ENCODE data around the gene PTPN1.

The PTPN1 gene

GRCh38 chr20:50514750-50515149 lies 4.6 kb downstream of the PTPN1 start:
- H3K4me1 ChIP-seq (ENCODE audit: control insufficient read depth, insufficient read depth, low read length, unreplicated experiment), result peaks cover 64% of the 10 kb centered on the region
- H3K4me3 ChIP-seq (ENCODE audit: low read depth, low read length), result no peak overlapping the region

GRCh38 chr20:50515471-50516106 lies 5.4 kb downstream of the PTPN1 start:
- H2AFZ ChIP-seq (ENCODE audit: low read length, unreplicated experiment), result no peak overlapping the region
- peaks cover 71% of the 10 kb centered on the region for H3K4me1 ChIP-seq (ENCODE audit: control insufficient read depth, insufficient read depth, low read length, unreplicated experiment)
- 0 out of 2 replicates have a peak overlapping the region, but pooled peaks have one; percentile 3 for H3K27ac ChIP-seq (ENCODE audit: low read depth, low read length)
- H3K79me2 ChIP-seq (ENCODE audit: control insufficient read depth, insufficient read depth, low read length, unreplicated experiment), result peaks cover 99% of the 10 kb centered on the region
- H3K4me3 ChIP-seq (ENCODE audit: low read depth, low read length), result no peak overlapping the region
- H3K27me3 ChIP-seq (ENCODE audit: insufficient read depth, low read length), result no peaks in the 10 kb centered on the region
- no peaks in the 10 kb centered on the region for H3K36me3 ChIP-seq (ENCODE audit: insufficient read depth, low read length)

More at GRCh38 chr20:50514750-50515149, 4.6 kb downstream of the PTPN1 start:
- Histone ChIP-seq H3K79me2 (ENCODE audit: control insufficient read depth, insufficient read depth, low read length, unreplicated experiment) (peaks cover 96% of the 10 kb centered on the region), H3K27ac (ENCODE audit: low read depth, low read length) (peak overlapping the region; percentile 95), H3K27me3 (ENCODE audit: insufficient read depth, low read length) (no peaks in the 10 kb centered on the region), H3K36me3 (ENCODE audit: insufficient read depth, low read length) (no peaks in the 10 kb centered on the region), H2AFZ (ENCODE audit: low read length, unreplicated experiment) (no peak overlapping the region)

GRCh38 chr20:50516180-50516934 lies 6.2 kb downstream of the PTPN1 start:
- no peak overlapping the region for H2AFZ ChIP-seq (ENCODE audit: low read length, unreplicated experiment)
- no peaks in the 10 kb centered on the region for H3K27me3 ChIP-seq (ENCODE audit: insufficient read depth, low read length)
- peaks cover 99% of the 10 kb centered on the region for H3K79me2 ChIP-seq (ENCODE audit: control insufficient read depth, insufficient read depth, low read length, unreplicated experiment)
- H3K36me3 ChIP-seq (ENCODE audit: insufficient read depth, low read length), result no peaks in the 10 kb centered on the region
- peaks cover 79% of the 10 kb centered on the region for H3K4me1 ChIP-seq (ENCODE audit: control insufficient read depth, insufficient read depth, low read length, unreplicated experiment)
- peak overlapping the region; percentile 3; the same call in 1 of the 2 replicates for H3K27ac ChIP-seq (ENCODE audit: low read depth, low read length)
- no peak overlapping the region for H3K4me3 ChIP-seq (ENCODE audit: low read depth, low read length)

GRCh38 chr20:50516935-50517816 lies 7.0 kb downstream of the PTPN1 start:
- H3K79me2 ChIP-seq (ENCODE audit: control insufficient read depth, insufficient read depth, low read length, unreplicated experiment), result peaks cover 99% of the 10 kb centered on the region
- H3K4me3 ChIP-seq (ENCODE audit: low read depth, low read length), result peak overlapping the region; percentile 52
- H2AFZ ChIP-seq (ENCODE audit: low read length, unreplicated experiment), result no peak overlapping the region
- H3K27ac ChIP-seq (ENCODE audit: low read depth, low read length), result peak overlapping the region; percentile 77
- no peaks in the 10 kb centered on the region for H3K27me3 ChIP-seq (ENCODE audit: insufficient read depth, low read length)
- H3K36me3 ChIP-seq (ENCODE audit: insufficient read depth, low read length), result peaks cover 5% of the 10 kb centered on the region; the same call in 1 of the 2 replicates
- H3K4me1 ChIP-seq (ENCODE audit: control insufficient read depth, insufficient read depth, low read length, unreplicated experiment), result peaks cover 85% of the 10 kb centered on the region

- peak overlapping the region; percentile 77 for H3K27ac ChIP-seq (ENCODE audit: low read depth, low read length)
- peaks cover 98% of the 10 kb centered on the region for H3K79me2 ChIP-seq (ENCODE audit: control insufficient read depth, insufficient read depth, low read length, unreplicated experiment)
These were observed 7.6 kb downstream of the PTPN1 start for GRCh38 chr20:50517817-50518154.

GRCh38 chr20:50518270-50518721 lies 8.1 kb downstream of the PTPN1 start:
- Histone ChIP-seq H3K4me1 (ENCODE audit: control insufficient read depth, insufficient read depth, low read length, unreplicated experiment) (peaks cover 87% of the 10 kb centered on the region), H3K27ac (ENCODE audit: low read depth, low read length) (peak overlapping the region; percentile 77), H3K27me3 (ENCODE audit: insufficient read depth, low read length) (no peaks in the 10 kb centered on the region), H3K79me2 (ENCODE audit: control insufficient read depth, insufficient read depth, low read length, unreplicated experiment) (peaks cover 98% of the 10 kb centered on the region), H3K4me3 (ENCODE audit: low read depth, low read length) (peak overlapping the region; percentile 52), H2AFZ (ENCODE audit: low read length, unreplicated experiment) (no peak overlapping the region), H3K36me3 (ENCODE audit: insufficient read depth, low read length) (peaks cover 6% of the 10 kb centered on the region; the same call in 1 of the 2 replicates)

More at GRCh38 chr20:50517817-50518154, 7.6 kb downstream of the PTPN1 start:
- H3K36me3 ChIP-seq (ENCODE audit: insufficient read depth, low read length), result peaks cover 6% of the 10 kb centered on the region; the same call in 1 of the 2 replicates
- peaks cover 86% of the 10 kb centered on the region for H3K4me1 ChIP-seq (ENCODE audit: control insufficient read depth, insufficient read depth, low read length, unreplicated experiment)
- no peak overlapping the region for H2AFZ ChIP-seq (ENCODE audit: low read length, unreplicated experiment)
- H3K27me3 ChIP-seq (ENCODE audit: insufficient read depth, low read length), result no peaks in the 10 kb centered on the region
- H3K4me3 ChIP-seq (ENCODE audit: low read depth, low read length), result peak overlapping the region; percentile 52

GRCh38 chr20:50519036-50519762 lies 9.0 kb downstream of the PTPN1 start:
- 0 out of 2 replicates have a peak overlapping the region, but pooled peaks have one; percentile 6 for H3K4me3 ChIP-seq (ENCODE audit: low read depth, low read length)
- H3K79me2 ChIP-seq (ENCODE audit: control insufficient read depth, insufficient read depth, low read length, unreplicated experiment), result peaks cover 99% of the 10 kb centered on the region
- H3K27me3 ChIP-seq (ENCODE audit: insufficient read depth, low read length), result no peaks in the 10 kb centered on the region
- H3K4me1 ChIP-seq (ENCODE audit: control insufficient read depth, insufficient read depth, low read length, unreplicated experiment), result peaks cover 89% of the 10 kb centered on the region
- no peak overlapping the region for H2AFZ ChIP-seq (ENCODE audit: low read length, unreplicated experiment)
- H3K27ac ChIP-seq (ENCODE audit: low read depth, low read length), result peak overlapping the region; percentile 77
- H3K36me3 ChIP-seq (ENCODE audit: insufficient read depth, low read length), result peaks cover 6% of the 10 kb centered on the region; the same call in 1 of the 2 replicates

GRCh38 chr20:50520222-50520880 lies 10.2 kb downstream of the PTPN1 start:
- H2AFZ ChIP-seq (ENCODE audit: low read length, unreplicated experiment), result no peak overlapping the region
- H3K79me2 ChIP-seq (ENCODE audit: control insufficient read depth, insufficient read depth, low read length, unreplicated experiment), result peaks cover 94% of the 10 kb centered on the region
- H3K4me3 ChIP-seq (ENCODE audit: low read depth, low read length), result no peak overlapping the region
- peaks cover 81% of the 10 kb centered on the region for H3K4me1 ChIP-seq (ENCODE audit: control insufficient read depth, insufficient read depth, low read length, unreplicated experiment)
- no peaks in the 10 kb centered on the region for H3K27me3 ChIP-seq (ENCODE audit: insufficient read depth, low read length)
- H3K36me3 ChIP-seq (ENCODE audit: insufficient read depth, low read length), result peaks cover 6% of the 10 kb centered on the region; the same call in 1 of the 2 replicates
- peak overlapping the region; percentile 38; the same call in 1 of the 2 replicates for H3K27ac ChIP-seq (ENCODE audit: low read depth, low read length)

- Histone ChIP-seq H3K27ac (ENCODE audit: low read depth, low read length) (peak overlapping the region; percentile 38; the same call in 1 of the 2 replicates), H3K36me3 (ENCODE audit: insufficient read depth, low read length) (peaks cover 6% of the 10 kb centered on the region; the same call in 1 of the 2 replicates), H3K4me3 (ENCODE audit: low read depth, low read length) (no peak overlapping the region), H3K79me2 (ENCODE audit: control insufficient read depth, insufficient read depth, low read length, unreplicated experiment) (peaks cover 94% of the 10 kb centered on the region), H2AFZ (ENCODE audit: low read length, unreplicated experiment) (no peak overlapping the region), H3K27me3 (ENCODE audit: insufficient read depth, low read length) (no peaks in the 10 kb centered on the region), H3K4me1 (ENCODE audit: control insufficient read depth, insufficient read depth, low read length, unreplicated experiment) (peaks cover 80% of the 10 kb centered on the region)
These were observed 11.3 kb downstream of the PTPN1 start for GRCh38 chr20:50521221-50522052.
